Measurements from ENCODE around the gene DPY19L2.
"Not testable (repeated sequence)": the region's sequence is repeated elsewhere in the genome, so short reads cannot be mapped to it uniquely, and the experiment has no call there.

Gene DPY19L2

GRCh38 chr12:63537838-63538237 lies 130.5 kb downstream of the DPY19L2 start:
- not testable (repeated sequence) for DNase-seq

- not testable (repeated sequence) for DNase-seq
Measured at GRCh38 chr12:63529641-63530040, 138.7 kb downstream of the DPY19L2 start.

- no peak for DNase-seq
Measured at GRCh38 chr12:63525831-63526230, 142.5 kb downstream of the DPY19L2 start.

- DNase-seq: no peak
Measured at GRCh38 chr12:63521706-63522105, 146.6 kb downstream of the DPY19L2 start.
